ENCODE results near the gene COL4A4. TPM values are rescaled to one million over a fixed set of nuclear protein-coding genes. Genes with fewer than 3 reads are reported as not detected.

The COL4A4 gene
- total and polyA plus RNA-seq, 2 experiments from 2014 or later, result 1.3 to 3.1 TPM

DNA sequence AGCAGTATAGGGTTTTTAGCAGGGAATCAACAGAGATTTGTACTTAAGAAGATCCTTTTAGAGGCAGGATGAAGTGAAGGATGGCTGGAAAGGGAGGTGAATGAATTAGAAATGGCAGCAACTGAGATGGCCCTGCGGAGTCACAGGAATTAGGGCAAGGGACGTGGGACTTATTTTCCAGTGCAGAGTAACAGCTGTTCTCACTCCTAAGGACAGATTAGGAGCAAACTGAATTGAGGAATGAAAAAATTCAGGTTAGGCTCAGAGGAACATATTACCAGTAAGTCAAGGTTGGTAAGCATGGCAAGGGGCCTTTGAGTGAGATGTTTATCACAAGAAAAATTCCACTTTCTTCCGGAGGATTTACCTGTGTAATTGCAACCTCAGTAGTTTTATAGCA lies 34.9 kb upstream of the COL4A4 start (continued):
- TF ChIP-seq, protein P1, sequence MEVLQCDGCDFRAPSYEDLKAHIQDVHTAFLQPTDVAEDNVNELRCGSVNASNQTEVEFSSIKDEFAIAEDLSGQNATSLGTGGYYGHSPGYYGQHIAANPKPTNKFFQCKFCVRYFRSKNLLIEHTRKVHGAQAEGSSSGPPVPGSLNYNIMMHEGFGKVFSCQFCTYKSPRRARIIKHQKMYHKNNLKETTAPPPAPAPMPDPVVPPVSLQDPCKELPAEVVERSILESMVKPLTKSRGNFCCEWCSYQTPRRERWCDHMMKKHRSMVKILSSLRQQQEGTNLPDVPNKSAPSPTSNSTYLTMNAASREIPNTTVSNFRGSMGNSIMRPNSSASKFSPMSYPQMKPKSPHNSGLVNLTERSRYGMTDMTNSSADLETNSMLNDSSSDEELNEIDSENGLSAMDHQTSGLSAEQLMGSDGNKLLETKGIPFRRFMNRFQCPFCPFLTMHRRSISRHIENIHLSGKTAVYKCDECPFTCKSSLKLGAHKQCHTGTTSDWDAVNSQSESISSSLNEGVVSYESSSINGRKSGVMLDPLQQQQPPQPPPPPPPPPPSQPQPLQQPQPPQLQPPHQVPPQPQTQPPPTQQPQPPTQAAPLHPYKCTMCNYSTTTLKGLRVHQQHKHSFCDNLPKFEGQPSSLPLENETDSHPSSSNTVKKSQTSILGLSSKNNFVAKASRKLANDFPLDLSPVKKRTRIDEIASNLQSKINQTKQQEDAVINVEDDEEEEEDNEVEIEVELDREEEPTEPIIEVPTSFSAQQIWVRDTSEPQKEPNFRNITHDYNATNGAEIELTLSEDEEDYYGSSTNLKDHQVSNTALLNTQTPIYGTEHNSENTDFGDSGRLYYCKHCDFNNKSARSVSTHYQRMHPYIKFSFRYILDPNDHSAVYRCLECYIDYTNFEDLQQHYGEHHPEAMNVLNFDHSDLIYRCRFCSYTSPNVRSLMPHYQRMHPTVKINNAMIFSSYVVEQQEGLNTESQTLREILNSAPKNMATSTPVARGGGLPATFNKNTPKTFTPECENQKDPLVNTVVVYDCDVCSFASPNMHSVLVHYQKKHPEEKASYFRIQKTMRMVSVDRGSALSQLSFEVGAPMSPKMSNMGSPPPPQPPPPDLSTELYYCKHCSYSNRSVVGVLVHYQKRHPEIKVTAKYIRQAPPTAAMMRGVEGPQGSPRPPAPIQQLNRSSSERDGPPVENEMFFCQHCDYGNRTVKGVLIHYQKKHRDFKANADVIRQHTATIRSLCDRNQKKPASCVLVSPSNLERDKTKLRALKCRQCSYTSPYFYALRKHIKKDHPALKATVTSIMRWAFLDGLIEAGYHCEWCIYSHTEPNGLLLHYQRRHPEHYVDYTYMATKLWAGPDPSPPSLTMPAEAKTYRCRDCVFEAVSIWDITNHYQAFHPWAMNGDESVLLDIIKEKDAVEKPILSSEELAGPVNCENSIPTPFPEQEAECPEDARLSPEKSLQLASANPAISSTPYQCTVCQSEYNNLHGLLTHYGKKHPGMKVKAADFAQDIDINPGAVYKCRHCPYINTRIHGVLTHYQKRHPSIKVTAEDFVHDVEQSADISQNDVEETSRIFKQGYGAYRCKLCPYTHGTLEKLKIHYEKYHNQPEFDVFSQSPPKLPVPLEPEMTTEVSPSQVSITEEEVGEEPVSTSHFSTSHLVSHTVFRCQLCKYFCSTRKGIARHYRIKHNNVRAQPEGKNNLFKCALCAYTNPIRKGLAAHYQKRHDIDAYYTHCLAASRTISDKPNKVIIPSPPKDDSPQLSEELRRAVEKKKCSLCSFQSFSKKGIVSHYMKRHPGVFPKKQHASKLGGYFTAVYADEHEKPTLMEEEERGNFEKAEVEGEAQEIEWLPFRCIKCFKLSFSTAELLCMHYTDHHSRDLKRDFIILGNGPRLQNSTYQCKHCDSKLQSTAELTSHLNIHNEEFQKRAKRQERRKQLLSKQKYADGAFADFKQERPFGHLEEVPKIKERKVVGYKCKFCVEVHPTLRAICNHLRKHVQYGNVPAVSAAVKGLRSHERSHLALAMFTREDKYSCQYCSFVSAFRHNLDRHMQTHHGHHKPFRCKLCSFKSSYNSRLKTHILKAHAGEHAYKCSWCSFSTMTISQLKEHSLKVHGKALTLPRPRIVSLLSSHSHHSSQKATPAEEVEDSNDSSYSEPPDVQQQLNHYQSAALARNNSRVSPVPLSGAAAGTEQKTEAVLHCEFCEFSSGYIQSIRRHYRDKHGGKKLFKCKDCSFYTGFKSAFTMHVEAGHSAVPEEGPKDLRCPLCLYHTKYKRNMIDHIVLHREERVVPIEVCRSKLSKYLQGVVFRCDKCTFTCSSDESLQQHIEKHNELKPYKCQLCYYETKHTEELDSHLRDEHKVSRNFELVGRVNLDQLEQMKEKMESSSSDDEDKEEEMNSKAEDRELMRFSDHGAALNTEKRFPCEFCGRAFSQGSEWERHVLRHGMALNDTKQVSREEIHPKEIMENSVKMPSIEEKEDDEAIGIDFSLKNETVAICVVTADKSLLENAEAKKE (CRISPR knock-in tag; IDR thresholded peaks at IDR 0.05), result no peak
- no peak for TF ChIP-seq NANOG (IDR thresholded peaks at IDR 0.05; ENCODE audit: borderline replicate concordance)
- TF ChIP-seq, protein P2, sequence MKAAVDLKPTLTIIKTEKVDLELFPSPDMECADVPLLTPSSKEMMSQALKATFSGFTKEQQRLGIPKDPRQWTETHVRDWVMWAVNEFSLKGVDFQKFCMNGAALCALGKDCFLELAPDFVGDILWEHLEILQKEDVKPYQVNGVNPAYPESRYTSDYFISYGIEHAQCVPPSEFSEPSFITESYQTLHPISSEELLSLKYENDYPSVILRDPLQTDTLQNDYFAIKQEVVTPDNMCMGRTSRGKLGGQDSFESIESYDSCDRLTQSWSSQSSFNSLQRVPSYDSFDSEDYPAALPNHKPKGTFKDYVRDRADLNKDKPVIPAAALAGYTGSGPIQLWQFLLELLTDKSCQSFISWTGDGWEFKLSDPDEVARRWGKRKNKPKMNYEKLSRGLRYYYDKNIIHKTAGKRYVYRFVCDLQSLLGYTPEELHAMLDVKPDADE (IDR thresholded peaks at IDR 0.05), result no peak
- TF ChIP-seq ZNF331 (CRISPR knock-in tag; IDR thresholded peaks at IDR 0.05; ENCODE audit: low read depth), result no peak

DNA sequence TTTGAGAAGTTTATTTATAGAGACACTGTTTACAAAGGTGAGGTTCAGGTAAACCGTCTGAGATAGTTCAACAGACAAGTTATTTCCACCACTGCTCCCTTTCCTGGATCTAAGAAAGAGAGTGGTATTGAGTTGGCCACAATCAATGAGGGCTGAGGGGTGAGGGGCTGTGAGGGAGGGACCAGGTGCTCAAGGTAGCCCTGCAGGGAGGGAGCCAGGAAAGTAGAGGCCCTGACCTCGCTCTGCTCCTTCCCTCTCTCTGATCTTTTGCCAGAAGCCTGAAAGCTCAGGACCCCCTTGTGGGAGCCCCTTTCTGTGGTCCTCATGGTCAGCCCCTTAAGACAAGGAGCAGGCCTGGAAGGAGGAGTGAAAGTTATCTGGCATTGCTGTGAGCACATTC lies 30.2 kb upstream of the COL4A4 start:
- TF ChIP-seq, protein P3, sequence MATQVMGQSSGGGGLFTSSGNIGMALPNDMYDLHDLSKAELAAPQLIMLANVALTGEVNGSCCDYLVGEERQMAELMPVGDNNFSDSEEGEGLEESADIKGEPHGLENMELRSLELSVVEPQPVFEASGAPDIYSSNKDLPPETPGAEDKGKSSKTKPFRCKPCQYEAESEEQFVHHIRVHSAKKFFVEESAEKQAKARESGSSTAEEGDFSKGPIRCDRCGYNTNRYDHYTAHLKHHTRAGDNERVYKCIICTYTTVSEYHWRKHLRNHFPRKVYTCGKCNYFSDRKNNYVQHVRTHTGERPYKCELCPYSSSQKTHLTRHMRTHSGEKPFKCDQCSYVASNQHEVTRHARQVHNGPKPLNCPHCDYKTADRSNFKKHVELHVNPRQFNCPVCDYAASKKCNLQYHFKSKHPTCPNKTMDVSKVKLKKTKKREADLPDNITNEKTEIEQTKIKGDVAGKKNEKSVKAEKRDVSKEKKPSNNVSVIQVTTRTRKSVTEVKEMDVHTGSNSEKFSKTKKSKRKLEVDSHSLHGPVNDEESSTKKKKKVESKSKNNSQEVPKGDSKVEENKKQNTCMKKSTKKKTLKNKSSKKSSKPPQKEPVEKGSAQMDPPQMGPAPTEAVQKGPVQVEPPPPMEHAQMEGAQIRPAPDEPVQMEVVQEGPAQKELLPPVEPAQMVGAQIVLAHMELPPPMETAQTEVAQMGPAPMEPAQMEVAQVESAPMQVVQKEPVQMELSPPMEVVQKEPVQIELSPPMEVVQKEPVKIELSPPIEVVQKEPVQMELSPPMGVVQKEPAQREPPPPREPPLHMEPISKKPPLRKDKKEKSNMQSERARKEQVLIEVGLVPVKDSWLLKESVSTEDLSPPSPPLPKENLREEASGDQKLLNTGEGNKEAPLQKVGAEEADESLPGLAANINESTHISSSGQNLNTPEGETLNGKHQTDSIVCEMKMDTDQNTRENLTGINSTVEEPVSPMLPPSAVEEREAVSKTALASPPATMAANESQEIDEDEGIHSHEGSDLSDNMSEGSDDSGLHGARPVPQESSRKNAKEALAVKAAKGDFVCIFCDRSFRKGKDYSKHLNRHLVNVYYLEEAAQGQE (IDR thresholded peaks at IDR 0.05; ENCODE audit: unreplicated experiment), result no peak
- TF ChIP-seq CREB1 (CRISPR knock-in tag; IDR thresholded peaks at IDR 0.05; ENCODE audit: low read depth), result no peak
- no peaks in the 10 kb centered on the region for H3K79me2 ChIP-seq (replicated peaks; ENCODE audit: insufficient read depth)
- Mint-ChIP-seq H3K9me3 (no peaks in the 10 kb centered on the region), H3K4me3 (no peak overlapping the region), H3K27ac (no peak overlapping the region), H3K36me3 (ENCODE audit: low read depth) (no peaks in the 10 kb centered on the region), H3K4me1 (peaks cover 10% of the 10 kb centered on the region; the same call in 2 of the 3 replicates), H3K27me3 (ENCODE audit: insufficient read depth, low read depth, poor library complexity) (no peaks in the 10 kb centered on the region)
- H3K27ac ChIP-seq (ENCODE audit: low read depth), result no peak overlapping the region
- H3K4me3 ChIP-seq, result no peak overlapping the region
- 0 out of 2 replicates have a peak, but pooled peaks cover 6% of the 10 kb centered on the region for H3K9me2 ChIP-seq (ENCODE audit: insufficient read depth)
- ATAC-seq, result no peak; the same call in 2 of the 3 replicates
- H3F3A ChIP-seq (replicated peaks; ENCODE audit: low read depth), result no peaks in the 10 kb centered on the region
- no peaks in the 10 kb centered on the region for H3K27me3 ChIP-seq (ENCODE audit: insufficient read depth)
- no peaks in the 10 kb centered on the region for H3K36me3 ChIP-seq (ENCODE audit: insufficient read depth)
- no peak overlapping the region for H3K4me2 ChIP-seq
- H3K4me1 ChIP-seq (ENCODE audit: insufficient read depth), result peaks cover 3% of the 10 kb centered on the region; the same call in 1 of the 2 replicates
- no peak overlapping the region for H2AFZ ChIP-seq
- DNase-seq (ENCODE audit: low spot score), result no peak
- H4K20me1 ChIP-seq (replicated peaks; ENCODE audit: insufficient read depth), result no peaks in the 10 kb centered on the region
